SK-N-SH (cell line): ENCODE results near the gene COL1A2. TPM values are rescaled to one million over a fixed set of nuclear protein-coding genes. Genes with fewer than 3 reads are reported as not detected.

Experiments
- CTCF ChIA-PET: fragments of 300-600, 350-600 bp; formaldehyde crosslinking; extraction: SDS; loops from one replicate; lab custom pipeline; 2021; lab: Yijun Ruan, JAX
- POLR2A ChIA-PET: fragments of 350-600 bp; sonication (Branson Sonifier 250); formaldehyde crosslinking; extraction: SDS; loops from one replicate; lab custom pipeline; 2020; ENCODE audit warnings: antibody characterized with exemption, inconsistent platforms; lab: Yijun Ruan, JAX
- DNase-seq: peaks from one replicate; pipeline ENCODE4 v3.0.0; 2012
- H2AFZ ChIP-seq: fragments of 200-600 bp; sonication (generic); 2 replicates; pipeline ENCODE4 v1.8.1; 2016; ENCODE audit warnings: antibody characterized with exemption, mild to moderate bottlenecking, low read depth
- H3F3A ChIP-seq: fragments of 200-600 bp; sonication (generic); replicated peaks from 2 replicates; pipeline ENCODE3; 2016; ENCODE audit warnings: antibody characterized with exemption, mild to moderate bottlenecking; ENCODE audit not compliant: insufficient read depth
- H3K27ac ChIP-seq, 2 experiments: fragments of 200-500 bp in 1 of 2; fragments of 200-600 bp in 1 of 2; sonication (Bioruptor generic) in 1 of 2; sonication (generic), shearing (Covaris generic) in 1 of 2; 2 replicates each; pipeline versions ENCODE4 v1.5.1 to v1.6.1; 2014 to 2016; ENCODE audit warnings: low read depth in 2 of 2, inconsistent platforms in 1 of 2, low read length in 1 of 2, mild to moderate bottlenecking in 1 of 2, mixed read lengths in 1 of 2
- H3K27me3 ChIP-seq: fragments of 200-600 bp; sonication (generic), shearing (Covaris generic); 2 replicates; pipeline ENCODE4 v1.6.1; 2016; ENCODE audit warnings: mixed run types; ENCODE audit not compliant: insufficient read depth
- H3K36me3 ChIP-seq, 2 experiments: fragments of 200-500 bp in 1 of 2; fragments of 200-600 bp in 1 of 2; sonication (Bioruptor generic) in 1 of 2; sonication (generic) in 1 of 2; replicated peaks in 1 of 2; 2 replicates each; pipeline versions ENCODE3 to v1.5.1; 2014 to 2016; ENCODE audit warnings: low read length in 1 of 2, mild to moderate bottlenecking in 1 of 2; ENCODE audit not compliant: insufficient read depth in 2 of 2, control insufficient read depth in 1 of 2
- H3K4me1 ChIP-seq, 2 experiments: fragments of 200-500 bp in 1 of 2; fragments of 200-600 bp in 1 of 2; sonication (Bioruptor generic) in 1 of 2; sonication (generic), shearing (Covaris generic) in 1 of 2; 2 replicates each; pipeline versions ENCODE4 v1.5.1 to v1.6.1; 2014 to 2016; ENCODE audit warnings: low read depth in 1 of 2, low read length in 1 of 2, mixed run types in 1 of 2; ENCODE audit not compliant: insufficient read depth in 2 of 2, control insufficient read depth in 1 of 2
- H3K4me2 ChIP-seq: fragments of 200-600 bp; sonication (generic), shearing (Covaris generic); 2 replicates; pipeline ENCODE4 v1.6.1; 2017; ENCODE audit warnings: mixed run types
- H3K4me3 ChIP-seq, 2 experiments: fragments of 200-500 bp in 1 of 2; fragments of 200-600 bp in 1 of 2; sonication (Bioruptor generic) in 1 of 2; sonication (generic), shearing (Covaris generic) in 1 of 2; 2 replicates each; pipeline versions ENCODE4 v1.5.1 to v1.8.1; 2014 to 2016; ENCODE audit warnings: low read depth in 2 of 2, inconsistent platforms in 1 of 2, low read length in 1 of 2, mild to moderate bottlenecking in 1 of 2, mixed read lengths in 1 of 2, moderate library complexity in 1 of 2
- H3K79me2 ChIP-seq: fragments of 200-600 bp; sonication (generic); 2 replicates; pipeline ENCODE4 v1.8.1; 2017; ENCODE audit warnings: mild to moderate bottlenecking; ENCODE audit not compliant: insufficient read depth
- H3K9ac ChIP-seq: fragments of 200-600 bp; sonication (generic); 2 replicates; pipeline ENCODE4 v1.6.1; 2017; ENCODE audit warnings: mixed run types
- H3K9me2 ChIP-seq: fragments of 200-600 bp; sonication (generic); 2 replicates; pipeline ENCODE4 v1.6.1; 2017; ENCODE audit warnings: mixed run types
- H3K9me3 ChIP-seq: fragments of 200-600 bp; sonication (generic); 2 replicates; pipeline ENCODE4 v1.6.1; 2017; ENCODE audit warnings: mixed run types, mild to moderate bottlenecking, moderate library complexity
- H4K20me1 ChIP-seq: fragments of 200-600 bp; sonication (generic); 2 replicates; pipeline ENCODE4 v1.6.1; 2017; ENCODE audit warnings: mild to moderate bottlenecking, mixed run types; ENCODE audit not compliant: insufficient read depth
- CHD2 ChIP-seq: fragments of 150-350 bp; IDR thresholded peaks from 2 replicates; pipeline ENCODE4 v1.6.1; 2018; ENCODE audit warnings: low read length; ENCODE audit not compliant: partially characterized antibody
- ELF1 ChIP-seq: IDR thresholded peaks from 2 replicates; pipeline ENCODE4 v1.4.0; 2012
- EP300 ChIP-seq, 2 experiments: IDR thresholded peaks; 2 replicates each; pipeline versions ENCODE4 v1.4.0 to v1.6.1; 2012; ENCODE audit warnings: borderline replicate concordance in 1 of 2, low read depth in 1 of 2, low read length in 1 of 2
- EZH2phosphoT487 ChIP-seq: fragments of 200-600 bp; sonication (generic); IDR thresholded peaks from 2 replicates; pipeline ENCODE4 v1.6.1; 2017; ENCODE audit warnings: low read depth, mixed run types, mild to moderate bottlenecking, antibody characterized with exemption, moderate library complexity, borderline replicate concordance
- FOSL2 ChIP-seq: IDR thresholded peaks from 2 replicates; pipeline ENCODE4 v1.4.0; 2012; ENCODE audit warnings: low read depth, mild to moderate bottlenecking, moderate library complexity, borderline replicate concordance
- FOXM1 ChIP-seq: IDR thresholded peaks from 2 replicates; pipeline ENCODE4 v1.4.0; 2012; ENCODE audit warnings: low read depth, mild to moderate bottlenecking
- GABPA ChIP-seq: IDR thresholded peaks from 2 replicates; pipeline ENCODE4 v1.4.0; 2012; ENCODE audit warnings: low read depth, mild to moderate bottlenecking
- GATA2 ChIP-seq: sonication (generic); formaldehyde crosslinking; IDR thresholded peaks from 2 replicates; pipeline ENCODE4 v1.5.0; 2020; ENCODE audit warnings: mild to moderate bottlenecking, missing genetic modification reagents
- IRF3 ChIP-seq: fragments of 150-350 bp; IDR thresholded peaks from 2 replicates; pipeline ENCODE4 v1.6.1; 2016; ENCODE audit warnings: mild to moderate bottlenecking, low read depth, low read length
- MAX ChIP-seq: IDR thresholded peaks from 2 replicates; pipeline ENCODE4 v1.4.0; 2012; ENCODE audit warnings: low read depth
- MEF2A ChIP-seq: IDR thresholded peaks from 2 replicates; pipeline ENCODE4 v1.4.0; 2012; ENCODE audit warnings: low read depth, borderline replicate concordance
- NRF1 ChIP-seq: IDR thresholded peaks from 2 replicates; pipeline ENCODE4 v1.6.1; 2012; ENCODE audit warnings: low read depth, mild to moderate bottlenecking, low read length
- PBX3 ChIP-seq: IDR thresholded peaks from 2 replicates; pipeline ENCODE4; 2012
- POLR2AphosphoS5 ChIP-seq: IDR thresholded peaks from 2 replicates; pipeline ENCODE4 v1.6.1; 2012; ENCODE audit warnings: low read depth, low read length
- RAD21 ChIP-seq: IDR thresholded peaks from 2 replicates; pipeline ENCODE4 v1.6.1; 2012; ENCODE audit warnings: mild to moderate bottlenecking, low read length
- RCOR1 ChIP-seq: fragments of 150-350 bp; IDR thresholded peaks from 2 replicates; pipeline ENCODE4 v1.6.1; 2017; ENCODE audit warnings: antibody characterized with exemption, low read length
- RFX5 ChIP-seq: IDR thresholded peaks from 2 replicates; pipeline ENCODE4 v1.6.1; 2012; ENCODE audit warnings: mild to moderate bottlenecking, improper control_type of control experiment, low read length
- RXRA ChIP-seq: IDR thresholded peaks from 2 replicates; pipeline ENCODE4 v1.4.0; 2012; ENCODE audit warnings: low read depth, mild to moderate bottlenecking, borderline replicate concordance
- SIN3A ChIP-seq: IDR thresholded peaks from 2 replicates; pipeline ENCODE4 v1.6.1; 2012; ENCODE audit warnings: low read depth, mild to moderate bottlenecking, low read length, moderate library complexity, borderline replicate concordance
- SMC3 ChIP-seq: IDR thresholded peaks from 2 replicates; pipeline ENCODE4 v1.6.1; 2012; ENCODE audit warnings: low read depth, low read length, improper control_type of control experiment
- TAF1 ChIP-seq: IDR thresholded peaks from 2 replicates; pipeline ENCODE4 v1.6.1; 2012; ENCODE audit warnings: low read depth, mild to moderate bottlenecking, low read length, moderate library complexity, borderline replicate concordance
- TCF12 ChIP-seq: IDR thresholded peaks from 2 replicates; pipeline ENCODE4 v1.4.0; 2012
- TEAD4 ChIP-seq: IDR thresholded peaks from 2 replicates; pipeline ENCODE4 v1.4.0; 2012; ENCODE audit warnings: mild to moderate bottlenecking, borderline replicate concordance; ENCODE audit not compliant: insufficient read depth
- USF2 ChIP-seq: fragments of 150-350 bp; IDR thresholded peaks from 2 replicates; pipeline ENCODE4 v1.6.1; 2017; ENCODE audit warnings: antibody characterized with exemption, low read length, low read depth, borderline replicate concordance
- YY1 ChIP-seq: IDR thresholded peaks from 2 replicates; pipeline ENCODE4 v1.4.0; 2012; ENCODE audit warnings: low read depth, mild to moderate bottlenecking
- ZBTB33 ChIP-seq: IDR thresholded peaks from 2 replicates; pipeline ENCODE4 v1.4.0; 2012; ENCODE audit warnings: low read depth, borderline replicate concordance
- WGBS: methylation state at CpG from one replicate; pipeline ENCODE4 v1.1.6; 2017; ENCODE audit warnings: low lambda C conversion rate; 5-methylcytosine and 5-hydroxymethylcytosine counted together
- polyA plus RNA-seq, 3 experiments: library from polyadenylated mRNA; depleted of rRNA; stranded (reverse); fragments of >200 nt; gene quantifications; 2 replicates each; pipeline ENCODE4 v1.2.3, GENCODE V29; 2012

COL1A2 gene
- polyA plus RNA-seq, 1 of the 3 experiments (the other 2 are of a cell fraction), result 11.4 TPM

GRCh38 chr7:94412762-94413322, 18.1 kb downstream of the COL1A2 start (continued):
- no peak for TF ChIP-seq USF2
- TF ChIP-seq FOSL2, result no peak
- TF ChIP-seq POLR2AphosphoS5, result no peak
- TF ChIP-seq, all 33 proteins: peak for 0

GRCh38 chr7:94414481-94414880, 19.8 kb downstream of the COL1A2 start:
- peaks cover 7% of the 10 kb centered on the region for H3F3A ChIP-seq
- peaks cover 0 to 15% of the 10 kb centered on the region in 2 experiments; a peak in 3 of 4 replicates for H3K4me1 ChIP-seq
- CTCF ChIA-PET, result interaction anchor here (0.8 to 1.9 kb wide), 4 partner anchors 11 to 126 kb away, joined by 3 to 6 read pairs (median 4); no protein-coding TSS in a partner anchor
- no peak overlapping the region for H3K9ac ChIP-seq
- no peaks in the 10 kb centered on the region for H3K79me2 ChIP-seq
- peaks cover 0 to 3% of the 10 kb centered on the region in 2 experiments for H3K36me3 ChIP-seq
- no peaks in the 10 kb centered on the region for H3K27me3 ChIP-seq
- H3K9me2 ChIP-seq, result no peaks in the 10 kb centered on the region
- no peak for DNase-seq
- H3K4me3 ChIP-seq, result no peak overlapping the region
- H3K9me3 ChIP-seq, result no peaks in the 10 kb centered on the region
- no peak overlapping the region for H3K27ac ChIP-seq
- 19% methylated on average over 2 of the region's 2 CpGs for WGBS
- H4K20me1 ChIP-seq, result no peaks in the 10 kb centered on the region
- POLR2A ChIA-PET, result no interaction called here
- peak overlapping the region; percentile 17; the same call in 1 of the 2 replicates for H3K4me2 ChIP-seq
- no peak overlapping the region for H2AFZ ChIP-seq
- peak; percentile 48; the same call in 1 of the 2 replicates for TF ChIP-seq MEF2A
- TF ChIP-seq EP300 (IDR thresholded peaks at IDR 0.05; ENCODE audit: borderline replicate concordance in 1 of 2, low read depth in 1 of 2, low read length in 1 of 2), result peak in 1 of 2 experiments; percentile 60; a peak in 2 of 4 replicates
- no peak for TF ChIP-seq CHD2
- TF ChIP-seq PBX3, result peak; percentile 83
- TF ChIP-seq MAX, result no peak
- TF ChIP-seq SIN3A, result no peak
- no peak for TF ChIP-seq YY1
- TF ChIP-seq ZBTB33, result no peak; the same call in 1 of the 2 replicates
- TF ChIP-seq RCOR1, result no peak
- TF ChIP-seq RXRA, result 0 out of 2 replicates have a peak, but pooled peaks have one; percentile 40
- no peak for TF ChIP-seq ELF1
- TF ChIP-seq RAD21, result no peak
- TF ChIP-seq TAF1, result no peak
- peak; percentile 76; the same call in 1 of the 2 replicates for TF ChIP-seq FOSL2
- peak; percentile 77 for TF ChIP-seq TCF12
- TF ChIP-seq GATA2 (CRISPR knock-in tag), result no peak
- TF ChIP-seq RFX5, result no peak
- 0 out of 2 replicates have a peak, but pooled peaks have one; percentile 39 for TF ChIP-seq FOXM1
- TF ChIP-seq NRF1, result no peak
- TF ChIP-seq GABPA, result no peak
- peak; percentile 53; the same call in 1 of the 2 replicates for TF ChIP-seq TEAD4
- TF ChIP-seq USF2, result no peak
- no peak for TF ChIP-seq EZH2phosphoT487
- no peak for TF ChIP-seq POLR2AphosphoS5
- TF ChIP-seq SMC3, result no peak
- TF ChIP-seq IRF3, result no peak
